Activated naive CD8-positive, alpha-beta T cell treated with anti-CD3 and anti-CD28 coated beads, Interleukin-2, amount 50 U/mL, for 24 hours (primary cell): ENCODE results near the gene ANKRD12.
"Not testable (repeated sequence)": the region's sequence is repeated elsewhere in the genome, so short reads cannot be mapped to it uniquely, and the experiment has no call there.

Experiments
- ATAC-seq: fragments of 150-1000 bp; cut with Tn5 transposase; one replicate; pipeline ENCODE4 v1.10.0; 2021
- DNase-seq: peaks from one replicate; pipeline ENCODE4 v3.0.0; 2021
- H3K27ac Mint-ChIP-seq: one replicate; pipeline ENCODE4 v1.8.0; 2021; ENCODE audit warnings: mild to moderate bottlenecking, mixed read lengths
- H3K27me3 Mint-ChIP-seq: one replicate; pipeline ENCODE4 v1.8.0; 2021; ENCODE audit warnings: mixed read lengths
- H3K36me3 Mint-ChIP-seq: one replicate; pipeline ENCODE4 v1.8.0; 2021; ENCODE audit warnings: low read depth, mixed read lengths
- H3K4me1 Mint-ChIP-seq: one replicate; pipeline ENCODE4 v1.8.0; 2021; ENCODE audit warnings: mixed read lengths
- H3K4me3 Mint-ChIP-seq: one replicate; pipeline ENCODE4 v1.8.0; 2021; ENCODE audit warnings: mild to moderate bottlenecking, moderate library complexity, mixed read lengths
- H3K9me3 Mint-ChIP-seq: one replicate; pipeline ENCODE4 v1.8.0; 2021; ENCODE audit warnings: mixed read lengths

ANKRD12 gene

GRCh38 chr18:9136315-9137155 is at the start of gene ANKRD12:
TSS of gene ANKRD12 (plus strand) at chr18:9136781. CDS start at chr18:9182433, 45,652 bp downstream.
- H3K4me3 Mint-ChIP-seq: peak within 1 kb of the TSS; percentile 95
- DNase-seq (peak; percentile 98), ATAC-seq (peak; percentile 78)
- no peaks in the 10 kb centered on the region for H3K9me3 Mint-ChIP-seq
- peak within 1 kb of the TSS; percentile 98 for H3K27ac Mint-ChIP-seq
- H3K4me1 Mint-ChIP-seq: peaks cover 68% of the 10 kb centered on the region
- H3K27me3 Mint-ChIP-seq: no peaks in the 10 kb centered on the region
- peaks cover 32% of the 10 kb centered on the region for H3K36me3 Mint-ChIP-seq

- Mint-ChIP-seq H3K27ac (peak overlapping the region; percentile 42), H3K36me3 (no peaks in the 10 kb centered on the region), H3K4me1 (peaks cover 63% of the 10 kb centered on the region), H3K4me3 (no peak overlapping the region), H3K9me3 (peaks cover 6% of the 10 kb centered on the region), H3K27me3 (no peaks in the 10 kb centered on the region)
- no peak for ATAC-seq
- no peak for DNase-seq
Measured at GRCh38 chr18:9087144-9087543, 49.4 kb upstream of the ANKRD12 start.

- no peak overlapping the region for H3K4me3 Mint-ChIP-seq
Measured at GRCh38 chr18:9088252-9088651, 48.3 kb upstream of the ANKRD12 start.

GRCh38 chr18:9088727-9089126 is 47.9 kb upstream of the ANKRD12 start:
- not testable (repeated sequence) for H3K36me3 Mint-ChIP-seq, H3K27me3 Mint-ChIP-seq, H3K9me3 Mint-ChIP-seq, ATAC-seq, H3K4me3 Mint-ChIP-seq, DNase-seq
- Mint-ChIP-seq H3K27ac (peak overlapping the region; percentile 3), H3K4me1 (peaks cover 60% of the 10 kb centered on the region)

More at GRCh38 chr18:9088252-9088651, 48.3 kb upstream of the ANKRD12 start:
- no peak for ATAC-seq
- Mint-ChIP-seq H3K4me1 (peaks cover 63% of the 10 kb centered on the region), H3K9me3 (peaks cover 6% of the 10 kb centered on the region), H3K27ac (peak overlapping the region; percentile 3), H3K36me3 (no peaks in the 10 kb centered on the region), H3K27me3 (no peaks in the 10 kb centered on the region)
- no peak for DNase-seq

GRCh38 chr18:9090578-9090977 is 46.0 kb upstream of the ANKRD12 start:
- DNase-seq: no peak
- Mint-ChIP-seq H3K27me3 (no peaks in the 10 kb centered on the region), H3K27ac (peak overlapping the region; percentile 92), H3K9me3 (peaks cover 6% of the 10 kb centered on the region), H3K4me1 (peaks cover 73% of the 10 kb centered on the region), H3K36me3 (no peaks in the 10 kb centered on the region), H3K4me3 (peak overlapping the region; percentile 76)
- no peak for ATAC-seq

- H3K36me3 Mint-ChIP-seq: no peaks in the 10 kb centered on the region
- DNase-seq: no peak
- H3K27ac Mint-ChIP-seq: peak overlapping the region; percentile 92
- H3K9me3 Mint-ChIP-seq: peaks cover 6% of the 10 kb centered on the region
- H3K4me1 Mint-ChIP-seq: peaks cover 74% of the 10 kb centered on the region
- peak overlapping the region; percentile 76 for H3K4me3 Mint-ChIP-seq
- ATAC-seq: peak; percentile 70
- no peaks in the 10 kb centered on the region for H3K27me3 Mint-ChIP-seq
Measured at GRCh38 chr18:9091066-9091476, 45.5 kb upstream of the ANKRD12 start.

- no peak for DNase-seq
- Mint-ChIP-seq H3K4me1 (peaks cover 83% of the 10 kb centered on the region), H3K27ac (peak overlapping the region; percentile 92), H3K4me3 (no peak overlapping the region), H3K36me3 (no peaks in the 10 kb centered on the region), H3K27me3 (no peaks in the 10 kb centered on the region), H3K9me3 (no peaks in the 10 kb centered on the region)
- ATAC-seq: no peak
Measured at GRCh38 chr18:9092665-9093064, 43.9 kb upstream of the ANKRD12 start.

GRCh38 chr18:9093109-9093508 is 43.5 kb upstream of the ANKRD12 start:
- Mint-ChIP-seq H3K27ac (peak overlapping the region; percentile 92), H3K4me1 (peaks cover 84% of the 10 kb centered on the region)
- not testable (repeated sequence) for H3K36me3 Mint-ChIP-seq, ATAC-seq, H3K4me3 Mint-ChIP-seq, DNase-seq, H3K27me3 Mint-ChIP-seq, H3K9me3 Mint-ChIP-seq

- Mint-ChIP-seq H3K36me3 (no peaks in the 10 kb centered on the region), H3K4me3 (peak overlapping the region; percentile 77), H3K9me3 (no peaks in the 10 kb centered on the region), H3K27ac (peak overlapping the region; percentile 98), H3K27me3 (no peaks in the 10 kb centered on the region), H3K4me1 (peaks cover 76% of the 10 kb centered on the region)
- DNase-seq (peak; percentile 52), ATAC-seq (peak; percentile 67)
Measured at GRCh38 chr18:9094307-9095226, 42.0 kb upstream of the ANKRD12 start.

GRCh38 chr18:9095297-9096006 is 41.1 kb upstream of the ANKRD12 start:
- no peaks in the 10 kb centered on the region for H3K27me3 Mint-ChIP-seq
- peak overlapping the region; percentile 98 for H3K27ac Mint-ChIP-seq
- H3K4me3 Mint-ChIP-seq: peak overlapping the region; percentile 77
- ATAC-seq (peak; percentile 74), DNase-seq (peak; percentile 63)
- H3K36me3 Mint-ChIP-seq: no peaks in the 10 kb centered on the region
- no peaks in the 10 kb centered on the region for H3K9me3 Mint-ChIP-seq
- peaks cover 70% of the 10 kb centered on the region for H3K4me1 Mint-ChIP-seq

- ATAC-seq: no peak
- Mint-ChIP-seq H3K4me1 (peaks cover 66% of the 10 kb centered on the region), H3K4me3 (peak overlapping the region; percentile 77), H3K9me3 (no peaks in the 10 kb centered on the region), H3K36me3 (no peaks in the 10 kb centered on the region), H3K27ac (peak overlapping the region; percentile 98), H3K27me3 (no peaks in the 10 kb centered on the region)
- no peak for DNase-seq
Measured at GRCh38 chr18:9096007-9096371, 40.6 kb upstream of the ANKRD12 start.

GRCh38 chr18:9096685-9097084 is 39.9 kb upstream of the ANKRD12 start:
- H3K27ac Mint-ChIP-seq: peak overlapping the region; percentile 0
- no peaks in the 10 kb centered on the region for H3K27me3 Mint-ChIP-seq
- ATAC-seq (no peak), DNase-seq (no peak)
- no peak overlapping the region for H3K4me3 Mint-ChIP-seq
- no peaks in the 10 kb centered on the region for H3K36me3 Mint-ChIP-seq
- no peaks in the 10 kb centered on the region for H3K9me3 Mint-ChIP-seq
- peaks cover 63% of the 10 kb centered on the region for H3K4me1 Mint-ChIP-seq

GRCh38 chr18:9097349-9097748 is 39.2 kb upstream of the ANKRD12 start:
- Mint-ChIP-seq H3K27ac (peak overlapping the region; percentile 64), H3K36me3 (no peaks in the 10 kb centered on the region), H3K4me1 (peaks cover 58% of the 10 kb centered on the region), H3K27me3 (no peaks in the 10 kb centered on the region), H3K4me3 (no peak overlapping the region), H3K9me3 (no peaks in the 10 kb centered on the region)
- no peak for ATAC-seq
- DNase-seq: no peak

GRCh38 chr18:9100796-9101195 is 35.8 kb upstream of the ANKRD12 start:
- Mint-ChIP-seq H3K9me3 (no peaks in the 10 kb centered on the region), H3K4me3 (no peak overlapping the region), H3K4me1 (peaks cover 47% of the 10 kb centered on the region), H3K36me3 (peaks cover 30% of the 10 kb centered on the region), H3K27me3 (no peaks in the 10 kb centered on the region), H3K27ac (peak overlapping the region; percentile 47)
- no peak for DNase-seq
- no peak for ATAC-seq
